Retinal pigment epithelial cell (primary cell): Measurements from ENCODE around the gene RELB.
A peak's percentile ranks its signal among the peaks of the same experiment; 100 is the strongest.

ENCODE experiments used
- DNase-seq: peaks from one replicate; pipeline ENCODE4 v3.0.0-alpha.2; 2010; ENCODE audit warnings: low read depth
- H3K4me3 ChIP-seq: 2 replicates; pipeline ENCODE4 v1.5.1; 2011; ENCODE audit warnings: mild to moderate bottlenecking, low read length, control low read depth, moderate library complexity
- CTCF ChIP-seq: conservative IDR thresholded peaks from 2 replicates; pipeline ENCODE4 v1.5.1; 2011; ENCODE audit warnings: low read depth, low read length, control low read depth, inconsistent platforms

Gene RELB

GRCh38 chr19:45009625-45010255 is 8.5 kb downstream of the RELB start:
- no peak overlapping the region for H3K4me3 ChIP-seq
- DNase-seq, result no peak
- no peak for TF ChIP-seq CTCF

- no peak for DNase-seq
- no peak for TF ChIP-seq CTCF
- no peak overlapping the region for H3K4me3 ChIP-seq
These were observed 9.0 kb downstream of the RELB start for GRCh38 chr19:45010306-45010705.

DNA sequence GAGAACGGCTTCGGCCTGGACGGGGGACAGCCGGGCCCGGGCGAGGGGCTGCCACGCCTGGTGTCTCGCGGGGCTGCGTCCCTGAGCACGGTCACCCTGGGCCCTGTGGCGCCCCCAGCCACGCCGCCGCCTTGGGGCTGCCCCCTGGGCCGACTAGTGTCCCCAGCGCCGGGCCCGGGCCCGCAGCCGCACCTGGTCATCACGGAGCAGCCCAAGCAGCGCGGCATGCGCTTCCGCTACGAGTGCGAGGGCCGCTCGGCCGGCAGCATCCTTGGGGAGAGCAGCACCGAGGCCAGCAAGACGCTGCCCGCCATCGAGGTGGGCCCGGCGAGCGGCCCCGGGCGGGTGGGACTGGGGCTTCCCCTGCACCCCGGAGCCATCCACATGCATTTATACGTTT is 10.7 kb downstream of the RELB start:
- DNase-seq, result no peak
- H3K4me3 ChIP-seq, result no peak overlapping the region
- no peak for TF ChIP-seq CTCF

DNA sequence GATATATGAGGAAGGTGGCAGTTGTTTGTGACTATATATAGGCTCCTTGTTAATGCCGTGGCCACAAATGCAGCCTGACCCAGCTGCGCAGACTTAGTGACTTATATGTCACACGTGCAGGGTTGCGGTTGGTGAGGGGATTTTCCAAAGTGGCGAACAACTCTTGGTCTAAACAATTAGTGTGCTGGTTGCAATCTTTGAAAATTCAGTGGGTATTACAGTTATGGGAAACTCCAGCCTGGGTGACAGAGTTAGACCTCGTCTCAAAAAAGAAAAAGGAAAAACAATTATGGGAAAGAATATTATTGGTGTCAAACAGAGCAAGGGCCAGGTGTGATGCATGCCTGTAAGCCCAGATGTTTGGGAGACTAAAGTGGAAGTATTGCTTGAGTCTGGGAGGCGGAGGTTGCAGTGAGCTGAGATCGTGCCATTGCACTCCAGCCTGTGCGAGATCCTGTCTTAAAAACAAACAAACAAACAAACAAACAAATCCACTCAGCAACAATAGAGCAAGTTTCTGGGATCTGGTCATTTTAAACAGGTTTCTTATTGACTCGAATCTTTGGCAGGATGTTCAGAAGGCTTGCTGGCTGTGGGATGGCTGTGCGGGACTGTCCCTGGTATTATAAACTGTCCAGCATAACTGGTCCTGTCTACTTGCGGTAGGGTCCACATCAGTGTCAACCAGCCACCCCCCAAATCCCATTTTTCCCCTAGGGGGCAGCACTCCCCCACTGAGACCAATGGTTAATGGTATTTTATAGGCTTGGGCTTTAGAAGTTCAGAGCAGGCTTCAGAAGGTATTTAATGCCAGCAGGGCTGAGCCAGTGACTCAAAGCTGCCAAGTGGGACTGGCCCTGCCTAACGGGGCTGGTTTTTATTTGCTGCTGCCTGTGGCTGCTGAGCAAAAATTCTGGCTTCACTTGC is 15.4 kb downstream of the RELB start:
- peak; percentile 83 for TF ChIP-seq CTCF
- DNase-seq, result peak; percentile 49
- H3K4me3 ChIP-seq, result no peak overlapping the region

GRCh38 chr19:45019187-45019586 is 17.9 kb downstream of the RELB start:
- TF ChIP-seq CTCF, result no peak
- H3K4me3 ChIP-seq, result no peak overlapping the region
- no peak for DNase-seq

DNA sequence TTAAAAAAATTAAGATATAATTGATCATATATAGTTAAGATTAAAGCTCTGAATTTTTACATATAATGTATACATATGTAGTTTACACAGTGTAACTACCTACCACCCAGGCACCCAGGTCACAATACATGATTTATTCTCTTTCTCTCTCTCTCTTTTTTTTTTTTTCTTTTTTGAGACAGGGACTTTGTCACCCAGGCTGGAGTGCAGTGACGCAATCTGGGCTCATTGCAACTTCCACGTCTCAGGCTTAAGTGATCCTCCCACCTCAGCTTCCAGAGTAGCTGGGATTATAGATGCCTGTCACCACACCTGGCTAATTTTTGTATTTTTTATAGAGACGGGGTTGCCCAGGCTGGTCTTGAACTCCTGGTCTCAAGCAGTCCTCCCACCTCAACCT is 18.8 kb downstream of the RELB start:
- no peak for DNase-seq
- no peak for TF ChIP-seq CTCF

GRCh38 chr19:45021971-45022370 is 20.7 kb downstream of the RELB start:
- H3K4me3 ChIP-seq, result no peak overlapping the region
- no peak for TF ChIP-seq CTCF
- DNase-seq, result no peak

More for the DNA sequence above, 18.8 kb downstream of the RELB start:
- H3K4me3 ChIP-seq, result no peak overlapping the region
